Measurements from ENCODE around the gene NDUFS8. TPM values are rescaled to one million over a fixed set of nuclear protein-coding genes. Genes with fewer than 3 reads are reported as not detected.

The NDUFS8 gene
- total RNA-seq, 1 experiment from 2014 or later: 221 TPM

DNA sequence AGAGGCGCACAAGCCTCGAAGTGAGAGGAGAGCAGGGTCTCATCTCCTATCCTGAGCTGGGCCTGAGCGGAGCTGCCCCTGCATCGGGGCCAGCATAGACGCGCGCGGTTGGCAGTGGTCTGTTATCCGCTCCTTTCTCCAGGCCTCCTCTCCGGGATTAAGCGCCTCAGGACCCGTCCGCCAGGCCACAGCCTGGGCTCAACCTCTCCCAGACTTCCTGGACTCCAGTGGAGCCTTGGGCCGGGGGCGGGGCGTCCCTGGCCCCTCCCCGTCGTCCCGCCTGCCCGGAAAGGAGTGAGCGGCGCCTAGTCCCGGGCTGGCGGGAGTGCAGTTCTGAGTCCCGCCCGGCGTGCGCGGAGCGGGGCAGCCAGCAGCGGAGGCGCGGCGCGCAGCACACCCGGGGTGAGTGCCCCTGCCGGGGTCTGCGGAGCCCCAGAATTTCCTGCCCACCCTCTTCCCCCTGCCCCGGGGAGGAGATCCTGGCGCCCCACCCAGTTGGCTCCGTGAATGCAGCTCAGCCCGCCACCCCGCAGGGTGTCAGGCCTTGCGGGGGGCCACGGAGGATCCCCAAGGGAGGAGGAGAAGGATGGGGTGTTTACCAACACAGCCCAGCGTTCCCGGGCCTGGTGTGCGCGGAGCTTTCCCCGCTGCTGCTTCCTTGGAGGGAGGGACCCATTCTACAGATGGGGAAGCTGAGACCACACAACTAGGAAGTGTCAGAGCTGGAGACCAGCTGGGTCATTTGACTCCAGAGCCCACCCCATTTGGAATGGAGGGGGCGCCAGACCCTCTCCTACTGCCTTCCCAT lies 8.4 kb downstream of the NDUFS8 start, which contains the start of gene TCIRG1 (continued):
- TF ChIP-seq KAT7 (CRISPR knock-in tag; IDR thresholded peaks at IDR 0.05; ENCODE audit: borderline replicate concordance) (no peak), JUN (CRISPR knock-in tag; IDR thresholded peaks at IDR 0.05) (no peak), NR1H2 (CRISPR knock-in tag; IDR thresholded peaks at IDR 0.05) (no peak), FOXP1 (CRISPR knock-in tag; IDR thresholded peaks at IDR 0.05; ENCODE audit: borderline replicate concordance) (no peak), CREM (CRISPR knock-in tag; IDR thresholded peaks at IDR 0.05) (no peak), ZNF416 (CRISPR knock-in tag; IDR thresholded peaks at IDR 0.05) (no peak; the same call in 1 of the 2 replicates), RELA (CRISPR knock-in tag; IDR thresholded peaks at IDR 0.05; ENCODE audit: borderline replicate concordance) (no peak), ZNF423 (CRISPR knock-in tag; IDR thresholded peaks at IDR 0.05) (peak; percentile 16; the same call in 1 of the 2 replicates), ZNF671 (CRISPR knock-in tag; IDR thresholded peaks at IDR 0.05) (no peak)
- TF ChIP-seq, protein P1, sequence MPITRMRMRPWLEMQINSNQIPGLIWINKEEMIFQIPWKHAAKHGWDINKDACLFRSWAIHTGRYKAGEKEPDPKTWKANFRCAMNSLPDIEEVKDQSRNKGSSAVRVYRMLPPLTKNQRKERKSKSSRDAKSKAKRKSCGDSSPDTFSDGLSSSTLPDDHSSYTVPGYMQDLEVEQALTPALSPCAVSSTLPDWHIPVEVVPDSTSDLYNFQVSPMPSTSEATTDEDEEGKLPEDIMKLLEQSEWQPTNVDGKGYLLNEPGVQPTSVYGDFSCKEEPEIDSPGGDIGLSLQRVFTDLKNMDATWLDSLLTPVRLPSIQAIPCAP (CRISPR knock-in tag; IDR thresholded peaks at IDR 0.05): no peak
- TF ChIP-seq, protein P2, sequence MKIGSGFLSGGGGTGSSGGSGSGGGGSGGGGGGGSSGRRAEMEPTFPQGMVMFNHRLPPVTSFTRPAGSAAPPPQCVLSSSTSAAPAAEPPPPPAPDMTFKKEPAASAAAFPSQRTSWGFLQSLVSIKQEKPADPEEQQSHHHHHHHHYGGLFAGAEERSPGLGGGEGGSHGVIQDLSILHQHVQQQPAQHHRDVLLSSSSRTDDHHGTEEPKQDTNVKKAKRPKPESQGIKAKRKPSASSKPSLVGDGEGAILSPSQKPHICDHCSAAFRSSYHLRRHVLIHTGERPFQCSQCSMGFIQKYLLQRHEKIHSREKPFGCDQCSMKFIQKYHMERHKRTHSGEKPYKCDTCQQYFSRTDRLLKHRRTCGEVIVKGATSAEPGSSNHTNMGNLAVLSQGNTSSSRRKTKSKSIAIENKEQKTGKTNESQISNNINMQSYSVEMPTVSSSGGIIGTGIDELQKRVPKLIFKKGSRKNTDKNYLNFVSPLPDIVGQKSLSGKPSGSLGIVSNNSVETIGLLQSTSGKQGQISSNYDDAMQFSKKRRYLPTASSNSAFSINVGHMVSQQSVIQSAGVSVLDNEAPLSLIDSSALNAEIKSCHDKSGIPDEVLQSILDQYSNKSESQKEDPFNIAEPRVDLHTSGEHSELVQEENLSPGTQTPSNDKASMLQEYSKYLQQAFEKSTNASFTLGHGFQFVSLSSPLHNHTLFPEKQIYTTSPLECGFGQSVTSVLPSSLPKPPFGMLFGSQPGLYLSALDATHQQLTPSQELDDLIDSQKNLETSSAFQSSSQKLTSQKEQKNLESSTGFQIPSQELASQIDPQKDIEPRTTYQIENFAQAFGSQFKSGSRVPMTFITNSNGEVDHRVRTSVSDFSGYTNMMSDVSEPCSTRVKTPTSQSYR (CRISPR knock-in tag; IDR thresholded peaks at IDR 0.05): no peak
- TF ChIP-seq, protein P3, sequence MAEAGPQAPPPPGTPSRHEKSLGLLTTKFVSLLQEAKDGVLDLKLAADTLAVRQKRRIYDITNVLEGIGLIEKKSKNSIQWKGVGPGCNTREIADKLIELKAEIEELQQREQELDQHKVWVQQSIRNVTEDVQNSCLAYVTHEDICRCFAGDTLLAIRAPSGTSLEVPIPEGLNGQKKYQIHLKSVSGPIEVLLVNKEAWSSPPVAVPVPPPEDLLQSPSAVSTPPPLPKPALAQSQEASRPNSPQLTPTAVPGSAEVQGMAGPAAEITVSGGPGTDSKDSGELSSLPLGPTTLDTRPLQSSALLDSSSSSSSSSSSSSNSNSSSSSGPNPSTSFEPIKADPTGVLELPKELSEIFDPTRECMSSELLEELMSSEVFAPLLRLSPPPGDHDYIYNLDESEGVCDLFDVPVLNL (CRISPR knock-in tag; IDR thresholded peaks at IDR 0.05; ENCODE audit: borderline replicate concordance, low read depth): no peak
- TF ChIP-seq, protein P4, sequence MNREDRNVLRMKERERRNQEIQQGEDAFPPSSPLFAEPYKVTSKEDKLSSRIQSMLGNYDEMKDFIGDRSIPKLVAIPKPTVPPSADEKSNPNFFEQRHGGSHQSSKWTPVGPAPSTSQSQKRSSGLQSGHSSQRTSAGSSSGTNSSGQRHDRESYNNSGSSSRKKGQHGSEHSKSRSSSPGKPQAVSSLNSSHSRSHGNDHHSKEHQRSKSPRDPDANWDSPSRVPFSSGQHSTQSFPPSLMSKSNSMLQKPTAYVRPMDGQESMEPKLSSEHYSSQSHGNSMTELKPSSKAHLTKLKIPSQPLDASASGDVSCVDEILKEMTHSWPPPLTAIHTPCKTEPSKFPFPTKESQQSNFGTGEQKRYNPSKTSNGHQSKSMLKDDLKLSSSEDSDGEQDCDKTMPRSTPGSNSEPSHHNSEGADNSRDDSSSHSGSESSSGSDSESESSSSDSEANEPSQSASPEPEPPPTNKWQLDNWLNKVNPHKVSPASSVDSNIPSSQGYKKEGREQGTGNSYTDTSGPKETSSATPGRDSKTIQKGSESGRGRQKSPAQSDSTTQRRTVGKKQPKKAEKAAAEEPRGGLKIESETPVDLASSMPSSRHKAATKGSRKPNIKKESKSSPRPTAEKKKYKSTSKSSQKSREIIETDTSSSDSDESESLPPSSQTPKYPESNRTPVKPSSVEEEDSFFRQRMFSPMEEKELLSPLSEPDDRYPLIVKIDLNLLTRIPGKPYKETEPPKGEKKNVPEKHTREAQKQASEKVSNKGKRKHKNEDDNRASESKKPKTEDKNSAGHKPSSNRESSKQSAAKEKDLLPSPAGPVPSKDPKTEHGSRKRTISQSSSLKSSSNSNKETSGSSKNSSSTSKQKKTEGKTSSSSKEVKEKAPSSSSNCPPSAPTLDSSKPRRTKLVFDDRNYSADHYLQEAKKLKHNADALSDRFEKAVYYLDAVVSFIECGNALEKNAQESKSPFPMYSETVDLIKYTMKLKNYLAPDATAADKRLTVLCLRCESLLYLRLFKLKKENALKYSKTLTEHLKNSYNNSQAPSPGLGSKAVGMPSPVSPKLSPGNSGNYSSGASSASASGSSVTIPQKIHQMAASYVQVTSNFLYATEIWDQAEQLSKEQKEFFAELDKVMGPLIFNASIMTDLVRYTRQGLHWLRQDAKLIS (CRISPR knock-in tag; IDR thresholded peaks at IDR 0.05; ENCODE audit: borderline replicate concordance): no peak
- TF ChIP-seq, protein P5, sequence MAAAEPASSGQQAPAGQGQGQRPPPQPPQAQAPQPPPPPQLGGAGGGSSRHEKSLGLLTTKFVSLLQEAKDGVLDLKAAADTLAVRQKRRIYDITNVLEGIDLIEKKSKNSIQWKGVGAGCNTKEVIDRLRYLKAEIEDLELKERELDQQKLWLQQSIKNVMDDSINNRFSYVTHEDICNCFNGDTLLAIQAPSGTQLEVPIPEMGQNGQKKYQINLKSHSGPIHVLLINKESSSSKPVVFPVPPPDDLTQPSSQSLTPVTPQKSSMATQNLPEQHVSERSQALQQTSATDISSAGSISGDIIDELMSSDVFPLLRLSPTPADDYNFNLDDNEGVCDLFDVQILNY (CRISPR knock-in tag; IDR thresholded peaks at IDR 0.05): peak; percentile 86
- TF ChIP-seq, protein P6, sequence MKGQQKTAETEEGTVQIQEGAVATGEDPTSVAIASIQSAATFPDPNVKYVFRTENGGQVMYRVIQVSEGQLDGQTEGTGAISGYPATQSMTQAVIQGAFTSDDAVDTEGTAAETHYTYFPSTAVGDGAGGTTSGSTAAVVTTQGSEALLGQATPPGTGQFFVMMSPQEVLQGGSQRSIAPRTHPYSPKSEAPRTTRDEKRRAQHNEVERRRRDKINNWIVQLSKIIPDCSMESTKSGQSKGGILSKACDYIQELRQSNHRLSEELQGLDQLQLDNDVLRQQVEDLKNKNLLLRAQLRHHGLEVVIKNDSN (CRISPR knock-in tag; IDR thresholded peaks at IDR 0.05): no peak
- TF ChIP-seq, protein P7, sequence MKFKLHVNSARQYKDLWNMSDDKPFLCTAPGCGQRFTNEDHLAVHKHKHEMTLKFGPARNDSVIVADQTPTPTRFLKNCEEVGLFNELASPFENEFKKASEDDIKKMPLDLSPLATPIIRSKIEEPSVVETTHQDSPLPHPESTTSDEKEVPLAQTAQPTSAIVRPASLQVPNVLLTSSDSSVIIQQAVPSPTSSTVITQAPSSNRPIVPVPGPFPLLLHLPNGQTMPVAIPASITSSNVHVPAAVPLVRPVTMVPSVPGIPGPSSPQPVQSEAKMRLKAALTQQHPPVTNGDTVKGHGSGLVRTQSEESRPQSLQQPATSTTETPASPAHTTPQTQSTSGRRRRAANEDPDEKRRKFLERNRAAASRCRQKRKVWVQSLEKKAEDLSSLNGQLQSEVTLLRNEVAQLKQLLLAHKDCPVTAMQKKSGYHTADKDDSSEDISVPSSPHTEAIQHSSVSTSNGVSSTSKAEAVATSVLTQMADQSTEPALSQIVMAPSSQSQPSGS (CRISPR knock-in tag; IDR thresholded peaks at IDR 0.05; ENCODE audit: borderline replicate concordance, low read depth): 0 out of 2 replicates have a peak, but pooled peaks have one; percentile 26

All from WTC11 (cell line).